ENCODE measurements around the gene SPHK1.

GRCh38 chr17:76399175-76400172 lies 15.1 kb downstream of the SPHK1 start:
- TF ChIP-seq, protein P1, sequence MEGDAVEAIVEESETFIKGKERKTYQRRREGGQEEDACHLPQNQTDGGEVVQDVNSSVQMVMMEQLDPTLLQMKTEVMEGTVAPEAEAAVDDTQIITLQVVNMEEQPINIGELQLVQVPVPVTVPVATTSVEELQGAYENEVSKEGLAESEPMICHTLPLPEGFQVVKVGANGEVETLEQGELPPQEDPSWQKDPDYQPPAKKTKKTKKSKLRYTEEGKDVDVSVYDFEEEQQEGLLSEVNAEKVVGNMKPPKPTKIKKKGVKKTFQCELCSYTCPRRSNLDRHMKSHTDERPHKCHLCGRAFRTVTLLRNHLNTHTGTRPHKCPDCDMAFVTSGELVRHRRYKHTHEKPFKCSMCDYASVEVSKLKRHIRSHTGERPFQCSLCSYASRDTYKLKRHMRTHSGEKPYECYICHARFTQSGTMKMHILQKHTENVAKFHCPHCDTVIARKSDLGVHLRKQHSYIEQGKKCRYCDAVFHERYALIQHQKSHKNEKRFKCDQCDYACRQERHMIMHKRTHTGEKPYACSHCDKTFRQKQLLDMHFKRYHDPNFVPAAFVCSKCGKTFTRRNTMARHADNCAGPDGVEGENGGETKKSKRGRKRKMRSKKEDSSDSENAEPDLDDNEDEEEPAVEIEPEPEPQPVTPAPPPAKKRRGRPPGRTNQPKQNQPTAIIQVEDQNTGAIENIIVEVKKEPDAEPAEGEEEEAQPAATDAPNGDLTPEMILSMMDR (IDR thresholded peaks at IDR 0.05) = no peak
- TF ChIP-seq ZFX (IDR thresholded peaks at IDR 0.05; ENCODE audit: borderline replicate concordance) = no peak

Measured in 22Rv1 (cell line).